SHP77 (cell line): ENCODE data around the gene MAML3.
A peak's percentile ranks its signal among the peaks of the same experiment; 100 is the strongest.

Experiments used
- DNase-seq, 2 experiments: peaks; one replicate each; lab custom pipeline; 2025; lab: John Stamatoyannopoulos, UW

Gene MAML3

DNA sequence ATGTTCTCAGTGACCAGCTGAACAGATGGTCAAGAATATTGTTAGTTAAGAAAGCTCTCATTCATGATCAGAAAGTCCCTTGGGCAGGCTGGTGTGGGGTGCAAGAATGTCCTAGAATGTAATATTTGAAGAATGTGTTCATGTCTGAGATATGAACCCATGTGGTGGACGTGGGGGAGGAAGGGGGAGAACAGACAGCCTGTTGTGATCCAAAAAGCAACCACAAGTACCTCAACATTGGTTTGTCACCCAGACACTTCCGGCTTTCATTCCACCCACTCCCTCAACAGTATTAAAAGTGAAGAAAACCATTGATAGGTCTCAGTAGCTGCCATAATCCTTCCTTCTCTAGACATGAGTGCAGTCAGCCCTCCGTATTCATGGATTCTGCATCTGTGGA lies 82.2 kb downstream of the MAML3 start:
- no peak for DNase-seq

DNA sequence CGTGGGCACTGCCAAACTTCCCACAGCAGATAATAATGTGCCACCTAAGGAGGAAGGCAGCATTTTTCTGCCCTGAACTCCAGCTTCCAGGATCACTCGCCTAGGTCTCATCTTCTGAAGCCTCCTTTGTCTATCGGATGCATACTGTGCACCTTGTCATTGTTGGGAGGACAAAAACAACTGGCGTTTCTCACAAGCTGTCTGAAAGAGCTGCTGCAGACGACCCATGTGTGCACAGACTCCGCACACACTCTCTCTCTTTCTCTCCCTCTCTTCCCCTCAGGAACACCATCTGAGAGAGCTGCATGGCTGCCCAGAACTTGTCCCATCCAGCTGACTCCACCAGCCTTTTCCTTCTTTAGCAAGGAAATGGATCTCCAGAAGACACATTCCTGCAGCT lies 83.0 kb downstream of the MAML3 start:
- no peak for DNase-seq

DNA sequence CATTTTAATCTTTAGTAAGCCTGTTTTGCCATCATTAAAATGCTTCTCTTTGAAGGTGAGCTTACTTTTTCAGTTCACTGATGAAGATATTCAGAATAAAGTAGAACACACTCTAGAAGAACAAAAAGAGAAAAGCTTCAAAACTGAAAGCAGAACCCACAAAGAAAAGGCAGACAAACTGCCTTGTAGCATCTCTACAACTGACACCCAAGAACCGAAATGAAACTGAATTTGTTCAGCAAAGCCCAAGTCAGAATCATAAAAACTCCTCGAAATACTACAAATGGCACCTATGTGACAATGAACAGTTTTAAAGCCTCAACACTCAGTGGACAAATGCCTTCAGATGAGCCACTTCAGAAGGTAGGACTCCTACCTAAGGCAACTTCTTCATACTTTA lies 83.6 kb downstream of the MAML3 start:
- no peak for DNase-seq

DNA sequence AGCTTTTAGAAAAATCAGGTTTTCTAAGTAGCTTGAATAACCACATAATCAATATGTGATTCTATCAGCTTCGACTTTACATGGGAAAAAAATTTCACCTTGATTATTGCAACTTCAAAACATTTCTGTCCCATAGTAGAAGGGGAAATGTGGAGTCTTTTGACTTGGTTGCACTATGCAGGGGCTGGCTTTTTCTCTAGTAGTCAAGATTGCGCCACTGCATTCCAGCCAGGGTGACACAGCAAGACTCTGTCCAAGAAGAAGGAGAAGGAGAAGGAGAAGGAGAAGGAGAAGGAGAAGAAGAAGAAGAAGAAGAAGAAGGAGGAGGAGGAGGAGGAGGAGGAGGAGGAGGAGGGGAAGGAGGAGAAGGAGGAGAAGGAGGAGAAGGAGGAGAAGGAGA lies 84.9 kb downstream of the MAML3 start:
- DNase-seq: no peak

DNA sequence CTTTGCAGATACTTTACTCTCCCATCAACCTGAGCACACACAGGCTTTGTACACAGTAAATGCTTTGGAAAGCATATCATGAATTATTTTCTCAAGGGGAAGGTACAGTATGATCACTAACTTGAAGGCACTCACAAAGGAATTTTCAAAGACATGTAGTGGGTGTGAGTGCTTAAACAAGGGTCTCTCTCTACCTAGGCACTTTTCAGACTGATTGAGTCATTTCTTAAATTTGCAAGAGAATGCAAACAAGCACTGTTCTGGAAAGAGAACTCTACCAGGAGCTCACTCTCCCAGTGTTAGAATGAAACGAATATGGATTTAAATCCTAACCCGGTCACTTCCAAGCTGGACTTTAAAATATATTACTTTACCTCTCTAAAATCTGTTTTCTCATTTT lies 85.7 kb downstream of the MAML3 start:
- DNase-seq: no peak

DNA sequence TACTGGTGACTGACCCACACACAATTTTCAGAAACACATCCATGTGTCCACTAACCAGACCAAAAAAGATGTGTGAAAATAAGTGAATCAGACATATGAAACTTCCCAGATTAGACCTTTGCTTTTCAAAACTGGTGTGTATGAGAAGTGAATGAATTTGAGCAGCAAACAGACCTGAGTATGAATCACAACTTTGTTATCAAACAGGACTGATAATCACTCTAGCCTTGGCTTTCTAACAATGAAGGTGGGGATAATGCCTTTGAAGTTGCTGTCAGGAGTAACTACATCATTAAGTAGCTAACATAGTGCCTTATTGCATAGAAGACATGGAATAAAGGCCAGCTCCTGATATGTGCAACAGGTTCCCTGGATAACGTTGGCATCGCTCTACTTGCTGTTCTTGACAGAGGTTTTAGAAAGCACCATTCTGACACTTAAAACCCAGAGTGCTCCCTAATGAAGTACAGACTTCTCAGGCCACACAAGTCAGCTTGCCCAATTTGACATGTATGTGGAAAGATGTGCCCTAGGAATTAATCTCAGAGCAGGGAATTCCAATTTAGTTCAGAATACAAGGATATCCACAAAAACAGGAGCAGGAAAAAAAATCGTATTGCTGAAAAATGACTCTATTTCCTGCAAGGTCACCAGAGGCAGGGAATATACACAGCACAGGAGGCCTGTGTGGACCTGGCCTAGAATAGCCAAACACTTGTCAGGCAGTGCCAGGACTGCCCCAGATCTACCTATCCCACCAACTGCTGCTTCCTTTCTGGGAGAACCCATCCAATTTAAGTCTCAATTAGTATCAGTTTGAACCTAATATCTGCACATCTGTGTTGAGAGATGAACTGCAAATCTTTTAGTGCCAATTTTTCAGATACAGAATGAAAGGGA lies 87.7 kb downstream of the MAML3 start:
- no peak for DNase-seq

DNA sequence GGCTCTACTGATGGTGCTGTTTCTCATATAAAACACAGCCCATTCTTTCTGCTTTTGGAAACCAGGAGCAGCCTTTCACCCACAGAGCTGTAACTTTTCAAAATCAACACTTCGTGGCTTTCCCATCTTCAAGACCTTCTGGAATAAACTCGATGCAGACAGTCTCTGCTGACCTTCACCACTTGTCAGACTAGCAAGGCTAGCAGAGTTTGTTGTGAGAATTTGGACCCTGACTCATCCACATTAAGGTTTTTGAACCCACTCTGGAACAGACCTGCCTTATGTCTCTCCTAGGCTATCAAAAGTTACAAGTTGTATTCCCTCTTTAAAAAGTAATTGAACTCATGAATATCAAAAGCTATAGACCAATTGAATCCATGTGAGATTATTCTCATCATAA lies 88.6 kb downstream of the MAML3 start:
- no peak for DNase-seq

DNA sequence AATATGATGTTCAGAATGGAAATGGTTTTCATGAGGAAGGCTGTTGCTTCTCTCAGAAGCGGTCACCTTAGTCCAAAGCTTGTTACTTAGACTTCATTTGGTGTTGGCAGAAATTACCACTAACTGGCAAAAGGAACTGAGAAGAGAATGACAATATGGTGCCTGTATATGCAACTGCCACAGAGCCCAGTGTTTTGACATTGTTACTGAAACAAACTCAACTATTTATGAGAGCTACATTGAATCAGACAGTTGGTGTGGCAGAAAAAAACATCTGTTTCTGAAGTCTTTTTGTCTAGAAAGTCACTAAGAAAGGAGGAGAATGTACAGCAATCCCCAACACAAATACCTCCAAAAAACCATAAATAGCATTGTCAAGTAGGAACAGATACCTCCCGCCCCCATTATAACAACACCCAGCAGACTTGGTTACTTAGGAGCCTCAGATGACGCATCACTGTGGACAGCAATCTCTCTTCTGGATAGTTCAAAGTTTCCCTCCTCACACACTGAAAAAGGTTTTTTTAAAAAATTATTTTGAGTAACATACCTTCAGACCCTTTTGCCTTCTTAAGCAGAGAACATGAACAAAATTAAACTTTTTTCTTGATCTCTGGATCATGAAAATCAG lies 92.2 kb downstream of the MAML3 start:
- no peak for DNase-seq

DNA sequence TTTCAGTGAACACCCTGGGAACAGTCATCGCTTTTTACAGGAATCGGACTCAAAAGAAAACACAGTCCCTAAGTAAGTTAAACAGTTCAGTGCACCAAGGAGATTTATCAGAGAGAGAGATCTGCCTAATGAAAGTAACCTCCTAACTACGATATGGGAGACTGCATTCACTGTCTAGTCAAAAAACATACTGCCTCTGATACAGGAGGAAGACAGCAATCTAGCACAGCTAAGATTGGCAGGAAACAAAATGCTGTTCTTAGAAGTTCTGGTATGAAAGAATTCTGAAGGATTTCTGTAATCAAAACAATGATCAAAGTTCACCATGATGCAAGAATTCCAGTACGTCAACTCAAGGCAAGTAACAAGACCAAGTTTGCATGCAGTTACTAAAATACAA lies 92.8 kb downstream of the MAML3 start:
- no peak for DNase-seq

DNA sequence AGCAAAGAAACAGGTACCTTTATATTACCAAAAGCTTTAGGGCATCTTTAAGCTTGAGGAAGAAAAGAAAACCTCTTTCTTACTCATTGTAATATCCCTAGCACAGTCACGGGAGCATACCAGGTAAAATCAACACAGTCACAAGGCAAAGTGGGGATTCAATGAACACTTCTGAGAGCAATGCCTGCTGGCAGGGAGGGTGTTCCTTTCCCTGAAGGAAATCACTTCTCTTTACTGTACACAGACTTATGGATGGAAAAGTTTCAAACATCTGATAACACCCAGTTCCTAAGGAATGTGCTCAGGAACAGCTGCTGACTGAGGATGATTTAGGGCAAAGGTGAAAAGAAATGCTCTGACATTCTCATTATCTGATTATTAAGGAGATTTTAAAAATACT lies 94.8 kb downstream of the MAML3 start:
- no peak for DNase-seq

DNA sequence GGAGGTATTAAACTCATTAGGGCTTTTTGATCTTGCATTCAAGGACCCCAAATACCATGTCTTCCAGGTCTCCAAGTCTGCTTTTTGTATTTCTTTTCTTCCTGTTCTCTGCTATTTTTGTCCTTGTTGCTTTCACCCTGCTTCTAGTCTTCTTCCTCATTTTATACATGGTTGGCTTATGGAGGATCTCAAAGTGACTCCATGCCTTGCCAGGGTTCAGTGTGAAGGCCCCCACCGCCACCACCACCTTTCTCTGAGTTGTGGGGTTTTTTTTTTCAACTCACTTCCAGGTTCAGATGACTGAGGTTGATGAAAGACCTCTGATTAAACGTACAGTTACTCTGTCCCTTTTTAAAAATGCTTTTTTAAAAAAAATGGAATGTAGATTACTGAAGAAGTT lies 96.3 kb downstream of the MAML3 start:
- no peak for DNase-seq

DNA sequence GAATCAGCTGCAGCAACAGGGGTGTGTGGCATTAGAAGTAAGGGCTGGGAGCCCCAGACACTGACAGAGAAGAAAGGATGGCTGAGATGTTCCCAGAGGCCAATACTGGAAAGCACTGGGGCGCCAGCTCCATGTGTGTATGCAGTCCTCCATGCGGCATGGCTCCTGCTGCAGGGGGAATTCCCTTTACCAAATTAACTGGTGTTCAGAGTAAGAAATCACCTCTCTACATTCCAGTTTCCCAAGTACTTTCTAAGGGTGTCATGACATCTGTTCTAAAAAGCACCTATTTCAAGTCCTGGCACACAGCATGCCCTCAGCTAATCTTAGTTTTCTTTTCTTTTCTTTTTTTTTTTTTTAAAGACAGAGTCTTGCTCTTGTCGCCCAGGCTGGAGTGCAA lies 98.0 kb downstream of the MAML3 start:
- DNase-seq: no peak

DNA sequence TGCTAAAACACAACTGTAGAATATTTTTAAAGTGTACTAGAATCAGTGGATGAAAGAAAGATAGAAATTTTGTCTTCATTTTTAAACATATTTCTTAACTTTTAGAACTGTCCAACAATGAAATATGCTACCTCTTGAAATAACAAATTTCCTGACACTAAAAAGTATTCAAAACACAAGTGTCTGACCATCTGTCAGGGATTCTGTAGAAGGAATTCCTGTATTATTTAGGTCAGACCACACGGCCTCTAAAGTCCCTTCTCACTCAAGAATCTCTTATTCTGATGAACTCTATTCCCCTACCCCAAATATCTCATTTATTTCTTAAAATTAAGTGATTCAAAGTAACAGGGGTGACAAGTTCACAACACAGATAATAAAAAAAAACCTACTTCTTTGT lies 99.1 kb downstream of the MAML3 start:
- DNase-seq: no peak

DNA sequence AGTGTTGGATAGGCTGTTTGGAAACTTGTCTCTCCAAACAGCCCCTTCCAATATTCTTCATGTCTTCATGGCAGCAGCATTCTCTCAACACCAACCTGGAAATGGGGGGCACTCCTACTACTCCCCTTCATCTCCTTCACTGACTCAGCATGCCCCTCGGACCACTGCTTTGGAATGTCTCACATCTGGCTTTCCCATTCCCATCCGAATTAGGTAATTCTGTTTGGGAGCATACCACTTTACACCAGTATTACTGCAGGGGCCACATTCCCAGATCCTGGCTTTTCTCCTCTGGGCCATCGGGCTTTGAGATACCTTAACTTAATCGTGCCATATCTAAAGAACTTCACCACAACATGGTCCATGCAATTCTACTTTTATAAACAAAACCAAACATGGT lies 100.8 kb downstream of the MAML3 start:
- no peak for DNase-seq

DNA sequence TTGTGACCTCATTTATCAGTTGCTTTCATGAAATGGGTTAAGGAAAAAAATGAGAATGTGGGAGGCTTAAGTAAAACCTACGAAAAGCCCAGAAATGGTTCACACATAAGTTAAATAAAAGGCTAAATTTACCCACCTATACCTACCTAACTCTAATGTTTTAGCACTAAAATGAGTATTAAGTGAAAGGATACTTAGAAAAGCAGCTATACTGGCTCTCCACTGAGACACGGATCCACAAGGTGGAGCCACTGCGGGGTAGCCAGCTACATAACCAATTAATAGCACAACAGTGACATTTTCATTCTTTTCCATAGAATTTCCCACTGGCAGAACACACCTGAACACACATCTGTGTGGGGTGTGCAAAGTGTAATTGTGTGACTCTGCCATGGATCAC lies 101.9 kb downstream of the MAML3 start:
- DNase-seq: no peak

DNA sequence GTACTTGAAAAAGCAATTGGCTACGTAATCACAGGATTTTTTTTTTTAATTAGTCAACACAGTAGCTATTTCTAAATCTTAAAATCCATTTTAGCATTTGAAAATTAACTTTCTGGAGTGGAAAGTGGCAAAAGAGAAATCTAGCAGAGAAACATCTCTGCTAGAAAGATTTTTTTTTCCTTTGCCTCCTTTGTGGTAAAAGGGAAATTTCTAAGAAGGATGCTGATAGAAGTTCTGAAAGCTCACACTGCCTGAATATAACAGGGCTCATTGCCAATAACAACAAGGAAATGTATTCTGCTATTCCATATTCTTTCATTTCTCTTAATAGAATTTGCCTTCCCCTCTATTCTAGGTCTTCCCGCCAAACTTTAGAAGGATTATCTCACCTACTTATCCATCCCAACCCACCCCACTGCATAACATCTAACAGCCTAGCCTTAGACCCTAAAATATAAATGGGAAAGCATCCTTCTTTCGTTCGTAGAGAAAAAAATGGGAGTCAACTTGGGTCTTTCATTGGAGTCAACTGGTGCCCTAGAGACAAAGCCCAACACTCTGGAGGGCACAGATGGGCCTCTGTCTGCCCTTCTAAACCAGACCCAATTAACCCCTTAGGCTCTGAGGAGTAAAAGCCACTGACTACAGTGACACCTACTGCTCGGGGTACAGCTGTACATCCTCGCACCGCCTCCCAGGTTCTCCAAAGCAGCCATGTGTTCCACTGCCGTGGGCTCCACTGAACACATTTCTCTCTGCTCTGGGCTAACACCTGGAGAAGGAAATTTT lies 103.9 kb downstream of the MAML3 start:
- peak; percentile 75 to 77 for DNase-seq

DNA sequence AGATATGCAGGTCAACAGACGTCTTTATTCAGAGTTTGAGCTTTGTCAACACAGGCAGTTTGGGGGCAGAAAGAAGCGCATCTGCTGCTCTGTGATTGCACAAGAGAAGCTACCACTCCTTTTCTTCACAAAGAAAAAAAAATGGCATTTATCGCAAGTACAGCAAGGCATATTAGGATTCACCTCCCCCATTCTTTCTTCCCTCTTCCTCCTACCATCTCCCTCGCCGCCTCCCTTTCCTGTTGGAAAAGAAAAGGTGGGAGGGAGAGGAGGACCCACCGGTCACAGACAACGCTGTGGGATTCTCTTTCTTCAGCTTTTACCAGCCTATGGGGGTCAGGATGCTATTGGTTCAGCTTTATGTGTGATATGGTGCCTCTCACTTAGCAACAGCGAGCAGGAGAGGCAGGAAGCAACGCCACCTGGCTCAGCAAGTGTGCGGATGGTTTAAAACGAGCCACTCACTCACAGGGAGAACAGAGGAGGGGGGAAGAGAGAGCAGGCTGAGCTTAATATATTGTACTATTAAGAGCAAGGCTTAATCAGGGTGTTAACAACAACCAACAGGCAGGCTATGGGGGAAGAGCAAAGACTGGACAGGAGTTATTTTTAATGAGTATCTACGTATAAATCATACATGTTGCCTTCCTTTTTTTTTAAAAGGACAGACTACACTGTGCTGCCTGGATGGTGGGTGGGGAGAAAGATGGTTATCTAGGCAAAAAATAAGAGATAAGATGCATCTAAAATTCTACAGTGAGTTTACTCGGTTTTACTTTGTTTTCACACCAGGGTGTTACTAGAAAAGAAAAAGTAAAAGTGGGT lies 104.7 kb downstream of the MAML3 start:
- peak; percentile 78 to 86 for DNase-seq

DNA sequence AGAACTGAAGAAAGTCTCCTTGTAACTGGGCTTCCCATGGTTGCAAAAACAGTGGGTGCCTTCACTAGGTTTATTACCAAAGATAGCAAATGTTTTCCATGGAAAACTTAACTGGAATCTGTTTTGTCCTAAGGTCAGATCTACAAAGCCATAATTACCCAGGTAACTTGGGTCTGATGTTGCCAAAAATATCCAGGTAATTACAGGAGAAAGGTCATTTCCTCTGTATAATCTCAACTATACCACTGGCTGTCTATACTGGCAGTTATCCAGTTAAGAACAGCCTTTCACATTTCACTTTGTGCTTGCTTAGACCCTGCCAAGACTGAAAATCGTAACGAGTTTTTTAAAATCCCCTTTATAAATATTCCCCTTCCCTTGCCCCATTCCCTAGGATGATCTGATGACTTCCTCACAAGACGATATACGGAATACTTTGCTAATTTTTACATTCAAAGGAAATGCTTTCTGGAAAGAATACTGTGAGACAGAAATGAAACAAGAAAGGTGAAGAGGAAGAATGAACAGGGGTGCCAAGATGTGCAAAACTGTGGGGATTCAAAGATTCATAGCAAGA lies 105.5 kb downstream of the MAML3 start:
- DNase-seq: no peak

DNA sequence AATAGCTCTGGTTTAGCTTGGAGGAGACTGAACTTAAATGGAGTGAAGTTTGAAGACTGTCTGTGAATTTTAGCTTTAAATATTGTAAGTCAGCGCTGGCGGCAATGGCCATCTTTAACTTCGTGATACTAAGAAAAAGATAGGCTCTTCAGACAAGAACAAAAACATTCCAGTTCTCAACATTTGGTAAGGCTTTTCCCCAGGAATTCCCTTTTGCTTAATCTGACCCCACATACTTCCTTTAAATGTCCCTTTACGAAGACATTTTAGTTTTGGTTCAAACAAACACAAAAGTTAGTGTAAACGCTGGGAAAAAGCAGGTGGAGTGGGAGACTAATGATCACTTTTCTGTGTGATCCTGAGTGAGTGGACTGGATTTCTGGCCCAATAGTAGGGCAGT lies 106.2 kb downstream of the MAML3 start:
- DNase-seq: no peak

DNA sequence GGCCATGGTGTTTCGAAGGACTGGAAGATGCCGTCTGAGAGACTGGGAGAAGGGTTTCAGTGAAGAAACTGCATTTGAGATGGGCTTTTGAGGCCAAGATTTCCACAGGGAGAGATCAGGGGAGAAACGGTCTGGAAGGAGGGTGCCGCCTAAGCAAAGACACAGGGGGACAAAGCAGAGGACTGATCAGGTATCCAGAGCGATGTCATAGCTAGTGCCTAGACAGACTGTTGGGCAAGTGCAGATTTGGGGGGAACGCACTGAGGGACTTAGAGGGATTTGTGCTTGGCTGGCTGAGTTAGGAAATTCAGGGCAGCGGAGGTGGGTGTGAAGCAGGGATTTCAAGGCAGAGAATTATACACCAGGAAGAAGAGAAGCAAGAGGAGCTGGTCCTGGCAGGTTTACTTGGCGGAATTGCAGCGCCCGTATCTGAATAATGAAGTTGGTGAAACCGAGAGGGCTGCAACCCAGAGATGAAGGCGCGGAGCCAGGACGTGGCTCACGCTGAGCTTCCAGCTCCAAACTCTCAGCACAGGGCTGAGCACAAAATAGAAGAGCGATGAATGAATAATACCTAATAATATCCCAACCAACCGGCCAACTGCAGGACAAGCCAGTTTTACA lies 106.9 kb downstream of the MAML3 start:
- no peak for DNase-seq

DNA sequence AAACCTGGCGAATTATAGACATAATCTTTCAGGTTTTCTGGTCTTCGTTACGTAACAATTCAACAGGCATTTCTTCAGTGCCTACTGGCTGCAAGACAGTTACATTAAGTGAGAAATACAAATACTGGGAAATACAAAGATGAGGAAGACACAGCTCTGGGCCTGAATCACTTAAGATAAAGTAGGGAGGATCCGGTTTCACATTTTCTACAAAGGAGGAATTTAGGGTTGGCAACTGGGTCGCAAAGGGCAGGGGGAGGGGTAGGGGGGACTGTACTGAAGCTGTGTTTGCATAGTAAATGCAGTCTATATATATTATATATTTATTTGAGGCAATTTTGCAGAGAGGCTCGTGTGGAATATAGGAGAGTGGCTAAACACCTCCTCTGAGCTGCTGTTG lies 107.4 kb downstream of the MAML3 start:
- DNase-seq: no peak
